HG03045 (cell line): ENCODE data around the gene COL26A1.

Experiments used
- ATAC-seq: cut with Tn5 transposase; IDR thresholded peaks from one replicate; pipeline ENCODE4 v1.9.1; 2021; ENCODE audit warnings: mild to moderate bottlenecking, moderate library complexity; ENCODE audit not compliant: unreplicated experiment

COL26A1 gene

DNA sequence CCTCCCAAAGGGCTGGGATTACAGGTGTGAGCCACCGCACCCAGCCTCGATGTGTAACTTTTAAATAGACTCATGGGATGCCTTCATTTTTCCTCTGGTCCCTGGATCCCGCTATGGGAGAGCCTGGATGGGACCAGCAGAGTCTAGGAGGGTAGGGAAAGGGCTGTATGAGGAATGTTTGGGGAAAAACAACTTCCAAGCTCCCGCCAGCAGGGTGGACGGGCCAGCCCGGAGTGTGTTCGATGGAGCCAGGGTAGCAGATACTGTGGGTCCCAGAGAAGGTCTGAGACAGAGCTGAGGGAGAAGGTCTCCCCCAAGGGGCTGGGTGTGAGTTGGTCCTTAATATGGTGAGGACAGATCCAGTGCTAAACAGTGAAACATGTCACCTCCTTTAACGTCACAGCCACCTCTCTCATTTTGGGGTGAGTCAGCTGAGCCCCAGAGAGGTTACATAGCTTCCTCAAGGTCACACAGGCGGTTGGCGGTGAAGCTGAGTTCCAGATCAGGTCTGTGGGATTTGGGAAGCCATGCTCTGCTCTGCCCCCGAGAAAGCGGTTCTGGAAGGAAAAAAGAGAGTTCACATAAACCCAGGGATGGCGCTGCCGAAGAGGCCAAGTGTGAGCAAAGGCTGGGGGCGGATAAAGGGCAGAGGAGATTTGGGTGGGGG lies 200.0 kb downstream of the COL26A1 start:
- ATAC-seq: no peak

DNA sequence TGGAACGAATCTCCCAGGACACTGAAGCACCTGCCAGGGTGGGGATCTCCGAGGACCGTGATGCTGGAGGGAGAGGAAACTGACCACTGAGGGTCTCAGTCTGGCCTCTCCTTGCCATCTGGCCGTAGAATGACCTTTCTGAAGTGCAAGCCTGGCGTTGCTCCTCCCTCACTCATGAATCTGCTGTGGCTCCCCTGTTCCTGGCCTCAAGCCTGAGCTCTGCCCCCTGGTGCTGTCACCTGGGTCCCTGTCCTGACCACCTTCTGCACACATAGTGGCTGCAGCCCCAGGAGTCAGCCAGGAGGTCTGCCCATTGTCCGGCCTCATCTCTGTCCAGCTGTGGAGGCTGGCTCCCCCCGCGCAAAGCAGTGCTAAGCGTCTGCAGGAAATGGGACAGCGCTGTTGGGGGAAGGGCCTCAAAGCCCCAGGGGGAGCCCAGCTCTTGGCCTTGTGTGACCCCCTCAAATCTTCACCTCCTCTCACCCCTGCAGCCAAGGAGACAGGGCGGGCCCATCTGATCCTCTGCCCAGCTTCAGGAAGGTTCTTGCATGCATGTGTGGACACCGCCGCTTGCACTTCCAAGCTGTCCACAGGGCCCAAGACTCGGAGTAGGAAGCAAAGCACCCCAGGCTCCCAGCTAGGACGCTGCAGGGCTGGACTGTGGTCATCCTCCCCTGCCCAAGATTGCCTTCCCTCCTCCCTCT lies 200.7 kb downstream of the COL26A1 start:
- no peak for ATAC-seq

DNA sequence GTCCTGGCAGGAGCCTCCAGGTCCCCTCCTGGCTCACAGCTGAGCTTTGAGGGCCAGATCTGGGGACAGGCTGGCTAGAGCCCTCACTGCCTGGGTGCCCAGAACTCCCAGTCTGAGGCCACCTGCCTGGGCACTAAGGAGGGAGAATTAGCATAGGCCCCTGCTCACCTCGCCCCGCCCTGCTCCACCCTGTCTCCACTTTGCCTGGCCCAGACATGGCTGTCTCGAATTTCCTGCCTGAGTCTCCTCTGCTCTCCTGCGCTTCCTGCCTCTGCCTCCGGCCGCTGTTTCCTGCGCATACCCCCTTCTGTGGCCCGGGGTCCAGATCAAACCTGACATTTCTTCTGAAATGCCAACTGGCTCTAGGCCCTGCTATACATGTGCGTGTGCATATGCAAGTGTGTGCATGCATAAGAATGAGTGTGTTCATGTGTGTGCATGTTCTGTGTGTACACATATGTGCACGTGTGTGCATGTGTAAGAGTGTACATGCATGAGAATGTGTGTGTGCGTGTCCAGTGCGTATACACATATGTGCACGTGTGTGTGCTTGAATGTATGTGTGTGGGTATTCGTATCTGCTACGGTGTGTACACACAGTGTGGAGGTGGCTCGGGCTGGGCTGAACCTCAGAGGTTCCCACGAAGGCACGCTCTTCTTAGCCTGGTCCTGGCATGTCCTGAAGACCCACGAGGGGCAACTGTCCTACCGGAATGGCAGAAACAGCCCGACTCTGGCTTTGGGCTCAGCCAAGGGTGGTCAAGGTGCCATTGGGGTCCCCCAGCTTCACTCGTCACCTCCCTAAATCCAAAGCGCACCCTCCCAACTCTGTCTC lies 201.5 kb downstream of the COL26A1 start:
- ATAC-seq: no peak

DNA sequence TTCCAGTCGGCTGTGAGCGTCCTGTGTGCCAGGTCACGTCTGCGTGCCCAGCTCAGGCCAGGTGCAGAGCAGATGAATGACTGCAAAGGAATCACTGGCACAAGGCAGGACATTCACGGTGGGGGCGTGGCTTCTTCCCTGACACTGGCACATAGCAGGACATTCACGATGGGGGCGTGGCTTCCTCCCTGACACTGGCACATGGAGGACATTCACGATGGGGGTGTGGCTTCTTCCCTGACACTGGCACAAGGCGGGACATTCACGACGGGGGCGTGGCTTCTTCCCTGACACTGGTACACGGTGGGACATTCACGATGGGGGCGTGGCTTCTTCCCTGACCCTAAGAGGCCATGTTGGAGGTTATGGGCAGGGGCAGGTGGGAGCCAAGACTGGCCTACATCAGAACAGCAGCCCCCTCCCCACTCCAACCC lies 202.1 kb downstream of the COL26A1 start:
- no peak for ATAC-seq

DNA sequence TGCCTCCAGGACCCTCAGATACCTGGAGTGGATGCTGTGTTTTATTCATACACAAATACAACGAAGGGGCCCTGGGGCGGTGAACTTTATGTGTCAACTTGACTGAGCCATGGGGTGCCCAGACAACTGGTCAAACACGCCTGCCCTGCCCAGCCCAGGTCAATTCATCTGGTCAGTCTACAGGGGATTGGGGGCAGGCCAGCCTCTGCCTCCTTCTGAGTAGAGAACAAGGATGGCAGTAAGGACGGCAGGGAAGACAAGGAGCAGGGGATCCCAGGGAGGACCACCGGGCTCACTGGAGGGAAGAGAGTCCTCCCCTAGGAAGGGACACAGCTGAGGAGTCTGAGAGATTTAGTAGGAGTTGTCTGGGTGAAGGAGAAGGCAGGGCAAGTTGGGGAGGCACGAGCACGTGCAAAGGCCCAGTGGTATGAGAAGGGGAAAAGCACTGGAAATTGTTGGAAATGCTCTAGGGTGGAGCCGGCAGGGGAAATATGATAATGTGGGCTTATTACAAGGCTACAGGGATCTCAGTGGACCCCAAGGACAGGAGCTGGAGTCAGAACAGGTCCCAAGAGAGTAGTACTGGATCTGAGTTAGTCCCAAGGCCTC lies 203.0 kb downstream of the COL26A1 start:
- no peak for ATAC-seq

DNA sequence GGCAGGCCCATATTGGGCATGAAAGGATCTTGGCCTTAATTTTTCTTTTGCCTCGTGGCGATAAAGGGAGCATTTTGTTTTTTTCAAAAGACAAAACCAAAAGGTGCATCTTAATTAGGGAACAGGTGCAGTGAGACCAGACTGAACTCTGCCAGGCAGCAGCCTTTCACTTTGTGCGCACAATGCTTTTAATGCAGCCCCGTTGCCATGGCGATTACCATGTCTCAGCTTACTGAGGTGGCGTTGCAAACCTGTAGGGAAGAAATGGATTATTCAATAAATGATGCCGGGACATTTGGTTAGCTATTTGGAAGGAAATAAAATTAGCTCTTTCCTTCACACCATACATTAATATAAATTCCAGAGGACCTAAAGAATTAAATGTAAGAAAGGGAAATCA lies 204.6 kb downstream of the COL26A1 start:
- no peak for ATAC-seq

DNA sequence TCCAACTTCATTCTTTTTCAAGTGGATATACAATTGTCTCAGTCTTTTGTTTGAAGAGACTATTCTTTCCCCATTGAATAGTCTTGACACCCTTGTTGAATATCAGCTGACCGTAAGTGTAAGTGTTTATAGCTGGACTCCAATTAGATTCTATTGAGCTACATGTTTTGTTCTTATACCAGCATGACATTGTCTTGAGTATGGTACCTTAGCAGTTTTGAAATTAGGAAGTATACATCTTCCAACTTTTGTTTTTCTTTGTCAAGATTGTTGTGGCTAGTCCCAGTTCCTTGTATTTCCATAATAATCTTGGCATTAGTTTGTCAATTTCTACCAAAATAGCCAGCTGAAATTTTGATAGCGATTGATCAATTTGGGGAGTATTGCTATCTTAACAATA lies 209.5 kb downstream of the COL26A1 start:
- no peak for ATAC-seq

DNA sequence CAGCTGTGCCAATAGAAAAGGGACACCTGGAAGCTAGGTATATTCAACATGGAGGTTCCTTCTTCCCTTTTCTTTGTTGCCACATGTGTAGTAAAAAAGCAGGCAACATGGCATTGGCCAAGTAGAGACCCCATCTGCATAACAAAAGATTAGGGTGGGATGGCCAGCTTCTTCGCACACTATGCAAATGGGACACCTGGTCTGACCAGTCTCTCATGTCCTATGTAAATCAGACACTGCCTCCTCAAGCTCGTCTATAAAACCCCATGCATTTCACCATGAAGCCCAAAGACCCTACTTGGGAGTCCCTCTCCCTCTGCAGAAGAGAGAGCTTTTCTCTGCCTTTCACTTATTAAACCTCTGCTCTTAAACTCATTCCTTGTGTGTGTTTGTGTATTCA lies 212.5 kb downstream of the COL26A1 start:
- ATAC-seq: no peak

DNA sequence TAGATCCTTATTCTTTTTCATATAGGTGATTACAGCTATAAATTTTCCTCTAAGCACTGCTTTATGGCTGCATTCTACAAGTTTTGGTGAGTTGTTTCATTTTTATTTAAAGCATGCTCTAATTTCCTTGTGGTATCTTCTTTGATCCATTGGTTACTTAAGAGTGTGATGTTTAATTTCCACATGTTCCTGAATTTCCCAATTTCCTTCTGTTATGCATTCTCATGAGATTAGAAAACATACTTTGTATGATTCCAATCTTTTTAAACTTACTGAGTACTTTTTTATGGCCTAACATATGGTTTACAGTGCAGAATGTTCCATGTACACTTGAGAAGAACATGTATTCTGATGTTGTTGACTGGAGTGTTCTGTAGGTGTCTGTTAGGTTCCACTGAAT lies 213.0 kb downstream of the COL26A1 start:
- ATAC-seq: no peak

DNA sequence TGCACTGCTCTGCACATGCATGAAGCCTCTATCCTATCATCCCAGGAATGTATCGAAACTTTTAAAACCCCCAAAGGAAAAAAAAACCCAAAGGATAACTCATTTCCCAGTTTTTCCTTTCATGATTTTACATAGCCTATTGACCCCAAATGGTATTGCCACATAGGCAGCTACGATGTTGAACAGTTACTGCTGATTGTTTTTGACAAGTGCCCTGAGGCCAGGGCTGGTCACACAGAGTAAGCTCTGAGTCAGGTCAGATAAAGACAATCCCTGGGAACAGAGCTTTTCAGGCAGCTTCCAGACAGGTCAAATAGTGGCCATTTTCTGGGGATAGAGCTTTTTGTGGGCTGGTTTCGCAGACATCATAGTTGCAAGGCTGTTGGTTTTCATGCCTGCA lies 214.3 kb downstream of the COL26A1 start:
- no peak for ATAC-seq

DNA sequence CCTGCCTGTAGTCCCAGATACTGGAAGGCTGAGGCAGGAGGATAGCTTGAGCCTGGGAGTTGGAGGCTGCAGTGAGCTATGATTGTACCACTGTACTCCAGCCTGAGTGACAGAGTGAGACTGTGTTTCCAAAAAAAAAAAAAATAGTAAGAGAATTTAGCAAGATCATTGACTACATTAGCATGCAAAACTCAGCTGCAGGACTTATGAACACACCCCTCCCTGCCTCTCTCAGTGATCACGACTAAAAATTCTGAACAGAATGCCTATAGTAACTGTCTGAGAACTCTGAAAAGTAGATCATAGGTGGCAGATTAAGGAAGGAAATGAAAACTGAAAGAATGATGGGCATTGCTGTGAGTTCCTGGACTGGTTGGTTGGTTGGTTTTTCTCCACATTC lies 215.9 kb downstream of the COL26A1 start:
- ATAC-seq: no peak

DNA sequence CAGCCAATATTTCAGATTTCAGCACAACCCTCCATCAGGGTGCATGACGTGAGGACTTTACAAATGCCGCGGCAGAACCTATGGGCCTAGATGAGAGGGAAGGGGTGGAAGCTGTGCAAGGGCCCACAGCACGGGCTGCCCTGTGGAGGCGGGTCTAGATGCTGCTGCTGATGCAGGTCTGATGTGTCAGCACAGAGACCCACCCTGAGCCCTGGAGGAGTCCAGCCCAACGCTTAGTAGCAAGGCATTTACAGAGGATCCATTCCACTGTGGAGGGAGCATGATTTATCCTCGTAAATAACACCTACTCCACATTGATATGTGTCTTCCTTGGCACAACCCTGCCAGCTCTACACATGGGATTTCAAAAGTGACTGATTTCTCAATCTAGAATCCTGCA lies 217.9 kb downstream of the COL26A1 start:
- no peak for ATAC-seq

DNA sequence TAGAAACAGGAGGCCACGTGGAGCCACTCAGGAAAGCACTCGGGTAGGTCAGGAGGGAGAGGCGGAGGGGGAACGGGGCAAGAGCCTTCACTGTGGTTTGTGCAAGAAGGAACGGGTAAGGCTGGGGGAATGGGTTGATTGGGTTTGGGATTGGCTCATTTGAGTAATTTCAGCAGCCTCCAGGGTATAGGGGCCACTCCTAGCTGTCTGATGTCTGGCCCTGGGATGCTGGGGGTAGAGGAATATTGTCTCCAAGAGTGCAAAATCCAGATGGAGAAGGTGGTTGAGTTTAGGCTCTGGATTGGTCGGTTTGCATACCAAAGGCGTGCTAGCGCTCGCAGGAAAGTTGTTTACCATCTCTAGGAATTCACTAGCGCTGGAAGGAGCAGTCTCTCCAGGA lies 219.2 kb downstream of the COL26A1 start:
- no peak for ATAC-seq

DNA sequence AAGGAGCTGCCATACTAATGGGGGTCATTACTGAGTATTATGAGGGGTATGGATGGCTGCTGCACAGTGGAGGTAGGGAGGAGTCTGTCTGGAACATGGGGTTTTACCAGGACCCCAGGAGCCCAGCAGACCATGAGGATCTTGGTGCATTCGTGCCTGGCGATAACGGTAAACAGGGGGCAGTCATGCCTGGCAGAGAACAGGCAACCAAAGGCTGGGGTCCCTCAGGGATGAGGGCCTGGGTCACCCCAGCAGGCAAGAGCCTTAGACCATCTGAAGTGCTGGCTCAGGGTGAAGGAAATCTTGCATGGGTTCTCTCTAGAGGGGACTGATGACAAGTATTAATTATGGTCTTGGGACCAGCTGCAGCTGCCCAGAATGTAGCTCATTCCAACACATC lies 220.3 kb downstream of the COL26A1 start:
- ATAC-seq: no peak

DNA sequence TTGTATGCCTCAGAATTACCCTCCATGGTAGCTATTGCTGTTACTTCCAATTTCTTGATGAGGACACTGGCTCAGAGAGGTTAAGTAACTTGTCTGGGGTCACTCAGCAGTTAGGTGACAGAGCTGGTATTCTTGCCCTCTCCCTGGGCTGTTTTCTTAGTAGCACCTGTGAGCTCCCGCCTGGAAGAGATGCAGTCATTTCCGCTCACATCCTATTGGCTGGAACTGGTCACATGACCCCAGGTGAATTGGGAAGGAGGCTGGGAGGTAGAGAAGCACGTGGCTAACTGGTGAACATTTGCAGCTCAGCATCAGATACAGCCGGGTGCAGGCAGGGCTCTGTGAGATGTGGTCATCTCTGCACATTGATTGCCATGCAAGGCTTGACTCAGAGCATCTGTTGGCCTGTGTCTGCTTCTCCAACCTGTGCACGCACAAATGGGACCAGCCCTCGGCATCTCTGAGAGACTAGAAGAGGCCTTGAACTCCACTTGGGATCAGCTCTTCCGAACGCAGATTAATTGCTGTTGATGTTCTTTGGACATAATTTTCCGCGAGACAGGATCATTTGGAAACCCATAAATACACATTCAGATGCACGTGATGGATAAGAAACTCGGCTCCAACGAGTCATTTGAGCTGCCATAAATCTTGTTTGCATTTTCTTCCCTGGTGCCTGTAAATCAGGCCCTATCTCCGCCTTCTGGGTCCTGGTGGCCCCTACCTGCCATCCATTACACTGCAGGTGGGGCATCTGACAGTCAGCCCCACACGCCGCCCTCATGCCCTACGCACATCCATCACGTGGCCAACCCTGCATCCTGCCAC lies 223.6 kb downstream of the COL26A1 start:
- ATAC-seq: no peak

DNA sequence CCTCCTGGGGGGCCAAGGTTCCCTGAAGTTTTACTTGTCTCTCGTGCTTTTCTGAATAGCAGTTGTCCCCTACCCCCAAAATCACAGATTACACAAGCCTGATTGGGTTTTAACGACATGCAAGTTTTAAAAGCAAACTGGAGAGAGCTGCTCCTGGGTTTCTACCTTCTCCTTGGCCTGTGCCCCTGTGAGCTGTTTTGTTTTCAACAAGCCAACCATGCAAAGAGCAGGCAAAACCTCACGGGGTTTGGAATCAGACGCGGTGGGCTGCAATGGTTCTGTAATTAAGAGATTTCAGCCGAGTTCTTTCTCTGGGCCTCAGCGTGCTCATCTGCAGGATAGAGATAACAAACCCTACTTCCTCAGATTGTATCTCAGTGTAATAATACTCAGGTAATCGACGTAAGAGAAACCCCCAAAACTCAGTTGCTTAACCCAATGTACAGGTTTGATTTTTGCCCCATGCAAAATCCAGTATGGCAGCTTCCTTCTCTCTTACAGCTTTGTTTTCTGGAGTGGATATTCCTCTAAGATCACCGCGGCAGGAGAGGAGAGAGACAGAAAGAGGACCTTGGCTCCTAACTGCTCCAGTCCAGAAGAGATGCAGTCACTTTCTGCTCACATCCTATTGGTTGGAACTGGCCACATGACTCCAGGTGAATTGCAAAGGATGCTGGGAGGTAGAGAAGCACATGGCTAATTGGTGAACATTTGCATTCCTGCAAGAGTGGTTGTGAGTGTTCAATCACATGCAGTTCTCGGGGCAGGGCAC lies 224.4 kb downstream of the COL26A1 start:
- no peak for ATAC-seq

DNA sequence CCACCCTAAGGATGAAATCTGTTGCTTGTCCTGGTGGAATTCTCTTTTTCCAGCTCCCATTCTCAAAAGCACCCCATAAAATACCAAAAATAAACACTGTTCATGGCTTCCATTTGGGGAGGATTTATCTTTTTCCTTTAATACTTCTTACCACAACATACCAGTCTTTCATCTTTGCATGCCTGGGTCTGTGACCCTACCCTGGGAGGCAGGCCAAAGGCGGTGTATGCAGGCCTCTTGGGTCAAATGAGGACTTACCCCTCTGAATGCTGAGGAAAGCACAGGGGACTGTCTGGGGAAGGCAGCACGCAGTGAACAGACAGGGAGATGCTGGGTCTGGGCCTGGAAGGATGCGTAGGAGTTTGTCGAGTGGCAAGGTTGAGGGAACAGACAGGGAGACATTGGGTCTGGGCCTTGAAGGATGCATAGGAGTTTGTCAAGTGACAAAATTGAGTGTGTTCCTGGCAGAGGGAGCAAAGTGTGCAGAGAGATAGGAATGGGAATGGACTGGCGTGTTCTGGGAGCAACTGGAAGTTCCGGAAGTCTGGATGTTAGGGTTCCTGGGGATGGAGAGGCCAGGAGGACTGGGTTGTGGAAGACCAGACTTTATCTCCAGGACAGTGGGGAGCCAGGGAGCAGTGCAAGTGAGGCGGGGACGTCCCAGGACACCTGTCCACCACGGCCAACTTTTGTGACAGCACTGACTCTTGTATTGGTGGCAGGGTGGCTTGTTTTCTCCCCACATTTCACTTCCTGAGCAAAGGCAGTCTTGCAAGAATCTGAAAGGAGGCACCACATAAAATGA lies 225.7 kb downstream of the COL26A1 start:
- ATAC-seq: no peak

DNA sequence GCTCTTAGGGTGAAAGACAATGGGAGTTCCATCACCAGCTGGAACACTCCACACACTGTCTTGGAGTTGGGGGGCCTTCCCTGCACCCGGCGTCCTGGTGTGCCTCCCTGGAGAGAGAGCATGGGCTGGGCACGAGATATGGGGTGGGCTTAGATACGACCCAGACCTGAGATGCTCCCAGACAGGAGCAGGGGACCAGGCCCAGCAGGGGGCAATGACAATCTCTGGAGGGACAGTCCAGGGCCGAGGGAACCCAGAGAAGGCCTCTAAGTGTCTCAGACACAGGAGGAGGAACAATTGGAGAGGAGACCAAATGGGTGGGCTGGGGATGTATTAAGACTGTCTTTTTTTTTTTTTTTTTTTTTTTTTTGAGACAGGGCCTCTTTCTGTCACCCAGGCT lies 226.4 kb downstream of the COL26A1 start:
- no peak for ATAC-seq
